IPS-NIHi11 (cell line): ENCODE measurements around the gene PADI3.

Experiments used
- DNase-seq: peaks from one replicate; pipeline ENCODE4 v3.0.0; 2012; ENCODE audit warnings: mixed read lengths, low spot score

Gene PADI3

DNA sequence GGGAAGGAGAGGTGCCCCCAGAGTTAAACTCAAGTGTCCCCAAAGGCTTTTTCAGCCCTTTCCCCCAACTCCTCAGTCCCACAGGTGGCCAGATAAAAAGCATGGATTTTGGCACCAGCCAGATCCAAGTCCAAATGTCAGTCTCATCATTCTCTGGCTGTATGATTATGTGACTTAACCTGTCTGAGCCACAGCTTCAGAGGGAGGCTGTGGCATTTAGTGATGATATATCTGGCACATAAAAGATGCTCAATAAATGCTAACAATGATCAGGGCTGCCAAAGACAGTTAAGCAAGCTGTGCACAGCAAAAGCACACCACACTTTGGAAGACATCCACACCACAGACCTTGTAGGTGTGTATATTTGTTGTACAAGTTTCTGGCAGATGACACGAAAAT lies 5.6 kb upstream of the PADI3 start:
- DNase-seq: no peak

DNA sequence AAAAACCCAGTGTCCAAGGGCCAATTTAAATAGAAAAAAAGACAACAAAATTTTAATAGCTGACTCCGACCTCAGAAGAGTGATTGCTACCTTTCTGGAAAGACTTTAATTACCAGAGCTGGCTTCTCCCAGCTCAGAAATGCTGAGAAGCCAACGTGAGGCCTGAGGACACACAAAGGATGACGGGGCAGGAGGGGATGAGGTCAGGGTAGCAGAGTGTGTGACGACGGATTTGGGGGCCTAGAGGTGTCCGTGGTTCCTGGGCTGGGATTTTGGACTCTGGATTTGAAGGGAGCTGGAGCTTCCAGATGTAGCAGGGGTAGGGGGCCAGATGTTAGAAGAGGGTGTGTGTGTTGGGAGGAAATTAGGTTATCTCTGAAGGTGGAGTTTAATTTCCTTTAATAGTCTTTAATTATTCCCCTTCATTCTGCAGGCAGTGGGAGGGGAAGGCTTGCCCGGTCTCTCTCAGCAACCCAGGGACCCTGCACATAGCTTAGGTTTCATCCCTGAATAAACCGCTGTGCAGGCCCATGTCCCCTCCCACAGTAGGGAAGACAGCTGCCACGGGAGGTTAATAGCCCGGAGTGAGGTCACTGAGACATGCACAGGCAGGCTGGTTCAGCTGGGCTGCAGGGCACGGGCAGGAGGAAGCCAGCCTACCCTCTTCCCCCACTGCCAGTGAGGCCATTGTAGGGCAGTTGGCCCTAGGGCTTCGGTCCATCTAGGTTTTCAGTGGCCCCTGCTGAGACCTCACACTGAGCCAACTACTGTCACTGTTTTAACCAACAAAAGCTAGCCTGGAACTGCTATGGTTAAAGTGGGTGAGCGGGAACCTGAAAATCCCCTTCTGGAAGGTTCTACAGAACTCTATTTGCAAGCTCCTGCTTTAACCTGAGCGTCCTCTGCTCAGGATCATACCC lies 3.8 kb upstream of the PADI3 start:
- no peak for DNase-seq

DNA sequence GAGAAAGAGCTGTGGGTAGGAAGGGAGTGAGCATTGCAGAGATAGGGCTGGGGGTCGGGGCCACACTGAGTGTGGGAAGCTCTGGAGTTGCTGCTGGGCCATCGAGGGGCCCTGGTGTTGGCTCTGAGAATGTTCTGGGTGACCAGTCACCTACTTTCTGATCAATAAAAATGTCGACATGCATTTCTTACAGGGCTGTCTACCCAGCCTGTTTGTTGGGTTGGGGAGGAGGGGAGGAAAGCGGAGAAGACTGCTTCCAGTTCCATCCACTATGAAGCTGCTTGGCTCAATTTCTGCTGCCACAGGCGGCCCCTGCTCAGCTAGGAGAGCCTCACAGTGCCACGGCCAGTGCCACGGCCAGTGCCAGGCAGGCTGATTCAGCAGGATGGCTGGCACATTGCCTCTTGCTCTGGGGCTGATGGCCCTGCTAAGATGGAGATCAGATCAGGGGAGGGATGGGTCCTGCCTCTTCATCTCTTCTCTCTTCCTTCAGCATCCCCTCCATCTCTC lies 3.0 kb upstream of the PADI3 start:
- DNase-seq: no peak

DNA sequence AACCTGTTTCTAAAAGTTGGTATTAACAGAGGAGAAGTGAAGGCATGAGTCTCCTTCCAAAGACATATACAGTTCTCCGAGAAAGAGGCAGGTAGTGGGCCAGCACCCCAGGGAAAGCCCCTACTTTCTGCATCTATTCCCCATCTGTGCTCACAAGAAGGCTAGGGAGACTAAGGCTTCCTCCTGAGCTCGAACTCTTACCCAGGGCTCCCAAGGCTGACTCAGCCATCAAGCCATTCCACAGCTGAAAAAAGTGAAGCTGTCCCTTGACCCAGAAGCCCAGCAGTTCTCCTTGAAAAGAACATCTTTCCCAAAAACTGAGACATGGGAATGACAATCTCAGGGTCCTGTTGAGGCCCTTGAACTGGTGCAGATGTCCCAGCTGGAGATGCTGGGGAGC lies 1.9 kb upstream of the PADI3 start:
- DNase-seq: no peak

DNA sequence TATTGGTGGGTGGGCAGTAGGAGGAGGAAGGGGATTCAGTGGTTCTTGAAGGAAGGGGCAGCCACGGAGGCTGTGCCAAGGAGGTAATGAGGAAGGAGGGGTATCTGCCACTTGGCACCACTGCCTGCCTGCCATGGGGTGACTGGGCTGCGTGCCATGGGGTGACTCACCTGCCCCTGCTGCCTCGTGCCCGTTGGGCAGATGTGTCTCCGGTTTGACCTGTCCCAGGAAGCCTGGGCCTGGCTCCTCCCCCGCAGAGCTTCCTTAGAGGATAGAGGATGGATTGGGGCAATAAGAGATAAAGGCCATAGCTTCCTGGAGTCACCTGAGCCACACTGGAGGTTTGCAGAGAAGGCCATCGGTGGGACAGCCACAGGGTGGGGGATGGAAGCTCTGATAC lies 1.7 kb downstream of the PADI3 start:
- DNase-seq: peak; percentile 53

DNA sequence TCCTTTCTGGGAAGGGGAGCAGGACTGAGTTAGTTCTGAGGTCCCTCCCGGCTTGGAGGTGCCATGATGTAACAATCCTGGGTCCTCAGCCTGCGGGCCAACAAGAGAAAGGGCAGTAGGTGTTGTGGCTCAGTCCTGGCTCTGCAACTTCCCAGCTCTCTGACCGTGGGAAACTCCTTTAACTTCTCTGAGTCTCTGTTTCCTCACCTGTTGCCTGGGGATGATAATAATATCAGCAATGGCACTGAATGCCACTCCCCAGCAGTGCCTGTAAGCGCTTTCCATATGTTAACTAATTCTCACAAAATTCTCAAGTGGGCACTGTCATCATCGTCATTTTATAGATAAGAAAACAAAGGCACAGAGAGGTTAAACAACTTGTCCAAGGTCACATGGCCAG lies 2.3 kb downstream of the PADI3 start:
- no peak for DNase-seq

DNA sequence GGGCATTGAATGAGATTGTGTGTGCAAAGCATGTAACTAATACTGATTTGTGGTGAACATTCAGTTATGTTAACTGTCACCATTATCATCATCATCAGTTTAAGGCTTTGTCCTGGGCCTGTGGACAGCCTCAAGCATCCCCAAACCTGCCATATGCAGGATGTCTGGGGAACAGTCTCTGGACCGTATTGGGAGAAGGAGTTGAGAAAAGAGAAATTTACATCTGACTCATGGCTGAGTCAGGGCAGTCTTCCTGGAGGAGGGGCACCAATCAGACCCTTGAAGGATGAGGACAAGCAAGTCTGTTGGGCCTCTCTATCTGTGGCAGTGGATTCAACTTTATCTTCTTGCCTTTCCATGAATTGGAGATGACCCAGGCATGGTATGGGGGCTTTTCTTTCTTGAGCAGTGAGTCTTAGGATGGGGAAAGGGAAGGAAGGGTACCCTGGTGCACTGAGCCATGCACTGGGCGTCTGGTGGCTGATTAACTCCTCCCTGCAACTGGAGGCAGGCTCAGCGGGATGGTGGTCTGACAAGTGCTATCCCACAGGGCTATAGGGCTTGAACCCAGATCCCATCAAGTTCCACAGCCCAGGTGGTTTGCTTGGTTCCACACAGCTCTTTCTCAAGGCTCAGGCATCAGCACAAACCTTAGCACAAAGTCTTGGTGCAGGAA lies 2.9 kb downstream of the PADI3 start:
- DNase-seq: no peak

DNA sequence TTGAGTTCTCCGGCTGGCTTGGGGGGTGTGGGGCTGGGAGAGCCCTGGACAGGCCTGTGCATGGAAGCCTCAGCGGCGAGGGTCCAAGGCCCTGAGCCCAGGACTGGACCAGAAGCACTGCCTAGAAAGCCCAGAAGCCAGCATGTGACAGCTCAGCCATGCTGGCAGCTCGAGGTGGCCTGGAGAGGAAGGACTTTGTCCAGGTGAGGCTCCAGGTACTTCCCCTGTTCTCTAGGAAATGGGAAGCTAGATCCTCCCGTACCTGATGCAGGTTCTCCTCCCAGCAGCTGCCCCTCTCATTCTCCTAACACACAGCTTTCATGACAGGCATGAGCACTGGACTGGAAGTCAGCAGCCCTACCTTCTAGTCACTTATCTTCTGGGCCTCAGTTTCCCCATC lies 6.4 kb downstream of the PADI3 start:
- DNase-seq: no peak

DNA sequence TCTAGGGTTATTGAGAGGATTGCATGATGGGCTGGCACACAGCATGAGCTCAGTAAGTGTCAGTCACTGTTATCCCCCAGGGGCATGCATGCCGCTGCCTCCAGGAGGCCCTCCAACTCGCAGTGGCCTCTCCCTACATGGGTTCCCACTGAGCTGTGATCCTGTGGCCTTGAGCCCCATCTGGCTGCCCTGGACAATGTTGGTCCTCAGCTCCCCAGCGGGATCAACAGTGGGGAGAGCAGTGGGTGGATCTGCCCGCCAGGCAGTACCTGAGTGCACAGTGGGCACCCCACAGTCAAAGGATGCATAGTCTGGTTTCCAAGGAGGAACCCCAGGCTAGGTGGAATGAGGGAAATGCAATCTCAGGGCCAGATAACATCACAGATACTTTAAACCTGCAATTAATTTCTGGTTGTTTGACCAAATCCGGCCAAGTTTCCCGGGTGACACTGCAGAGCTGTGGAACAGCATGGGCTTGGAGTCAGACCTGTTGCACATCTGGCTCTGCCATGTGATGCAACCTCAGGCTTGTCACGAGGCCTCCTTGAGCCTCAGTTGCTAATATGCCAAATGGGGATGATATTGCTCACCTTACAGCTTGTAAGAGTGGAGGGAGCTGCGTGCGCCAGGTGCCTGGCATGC lies 9.3 kb downstream of the PADI3 start:
- no peak for DNase-seq

DNA sequence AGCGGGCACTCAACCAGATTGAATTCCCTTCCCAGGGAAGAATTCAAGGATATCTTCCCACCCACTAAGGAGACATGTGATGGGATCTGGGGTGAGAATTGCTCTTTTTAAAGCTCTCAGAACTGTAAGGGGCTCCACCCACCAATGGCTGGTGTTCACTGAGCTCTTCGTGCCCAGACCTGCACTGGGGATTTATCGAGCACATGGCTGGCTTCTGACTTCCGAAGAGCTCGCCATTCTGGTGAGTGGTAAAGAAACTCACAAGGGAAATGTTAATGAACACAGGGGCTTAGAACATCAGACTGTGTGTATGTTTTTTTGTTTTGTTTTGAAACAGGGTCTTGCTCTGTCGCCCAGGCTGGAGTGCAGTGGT lies 9.8 kb downstream of the PADI3 start:
- DNase-seq: no peak

DNA sequence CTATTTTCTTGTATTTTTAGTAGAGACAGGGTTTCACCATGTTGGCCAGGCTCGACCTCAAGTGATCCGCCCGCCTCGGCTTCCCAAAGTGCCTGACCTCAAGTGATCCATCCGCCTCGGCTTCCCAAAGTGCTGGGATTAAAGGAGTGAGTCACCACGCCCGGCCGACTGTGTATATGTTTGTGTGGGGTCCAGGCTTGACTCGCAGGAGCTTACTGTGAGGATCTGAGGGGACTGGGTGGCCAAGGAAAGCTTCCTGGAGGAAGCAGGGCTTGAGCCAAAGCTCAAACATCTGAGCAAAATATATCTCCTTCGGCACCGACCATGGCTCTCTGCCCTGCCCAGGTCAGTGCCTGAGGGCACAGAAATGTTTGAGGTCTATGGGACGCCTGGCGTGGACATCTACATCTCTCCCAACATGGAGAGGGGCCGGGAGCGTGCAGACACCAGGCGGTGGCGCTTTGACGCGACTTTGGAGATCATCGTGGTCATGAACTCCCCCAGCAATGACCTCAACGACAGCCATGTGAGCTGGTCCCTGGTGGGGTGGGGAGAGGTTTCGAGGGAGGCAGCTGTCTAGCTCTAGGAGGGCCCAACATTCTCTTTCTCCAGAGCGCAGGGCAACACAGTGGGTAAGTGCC lies 10.5 kb downstream of the PADI3 start:
- DNase-seq: no peak

DNA sequence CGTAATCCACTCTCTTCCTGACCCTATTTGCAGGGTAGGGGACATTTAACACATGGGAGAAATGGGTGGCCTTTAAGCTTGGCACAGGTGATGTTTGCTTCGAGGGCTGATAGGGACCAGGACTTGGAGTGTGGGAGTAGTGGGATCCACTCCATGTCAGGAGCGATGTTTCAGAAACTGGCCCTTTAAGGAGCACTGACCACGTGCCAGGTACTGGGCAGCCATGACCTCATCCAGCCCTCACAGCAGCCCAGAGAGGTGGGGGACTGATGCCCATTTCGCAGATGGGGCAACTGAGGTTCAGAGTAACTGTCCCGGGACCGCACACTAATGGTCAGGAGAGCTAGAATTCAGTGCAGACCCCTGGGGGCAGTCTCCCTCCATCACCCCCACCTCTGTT lies 11.4 kb downstream of the PADI3 start:
- DNase-seq: no peak

DNA sequence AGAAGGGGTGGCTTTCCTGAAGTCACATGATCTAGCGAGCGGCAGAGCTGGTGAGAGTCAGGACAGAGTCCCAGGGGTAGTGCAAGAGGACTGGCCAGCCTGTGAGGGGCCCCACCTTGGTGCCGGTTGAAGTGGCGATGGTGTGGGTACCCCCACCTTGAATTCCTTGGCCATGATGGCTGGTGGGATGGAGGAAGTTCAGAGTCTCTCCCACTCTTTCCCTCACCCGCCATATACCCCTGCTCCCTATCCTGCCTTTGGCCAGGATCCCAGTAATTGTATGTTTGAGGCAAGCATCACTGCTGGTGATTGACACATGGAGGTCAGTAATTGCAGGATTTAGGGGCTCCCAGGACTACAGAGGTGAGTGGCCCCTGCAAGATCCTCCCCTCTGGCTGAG lies 11.8 kb downstream of the PADI3 start:
- no peak for DNase-seq

DNA sequence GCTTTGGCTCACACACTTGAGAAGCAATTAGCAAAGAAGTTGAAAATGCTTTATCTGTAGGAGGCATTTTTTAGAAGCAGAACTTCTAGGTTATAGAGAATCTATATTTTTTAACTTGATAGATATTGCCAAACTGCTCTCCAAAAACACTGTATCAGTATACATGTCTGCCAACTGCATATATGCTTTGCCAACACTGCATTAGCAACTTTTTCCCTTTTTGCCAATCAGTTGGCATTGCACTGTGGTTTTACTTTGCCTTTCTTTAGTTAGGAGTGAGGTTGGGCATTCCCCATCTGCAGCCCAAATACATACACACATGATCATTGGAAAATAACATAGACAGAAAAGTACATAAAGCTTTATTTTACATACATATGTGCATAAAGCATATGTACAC lies 15.0 kb downstream of the PADI3 start:
- DNase-seq: no peak

DNA sequence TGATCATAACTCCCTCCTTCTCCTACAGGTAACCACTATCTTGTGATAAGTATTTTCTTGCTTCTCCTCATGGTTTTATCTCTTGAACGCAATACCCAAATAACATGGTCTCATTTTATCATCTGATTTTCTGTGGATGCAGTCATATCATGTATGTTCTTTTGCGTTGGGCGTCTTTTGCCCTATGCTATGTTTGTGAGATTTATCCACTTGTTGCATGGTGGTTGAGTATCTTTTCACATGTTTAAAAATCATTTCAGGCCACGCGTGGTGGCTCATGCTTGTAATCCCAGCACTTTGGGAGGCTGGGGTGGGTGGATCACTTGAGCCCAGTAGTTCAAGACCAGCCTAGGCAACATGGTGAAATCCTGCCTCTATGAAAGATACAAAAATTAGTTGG lies 15.6 kb downstream of the PADI3 start:
- no peak for DNase-seq

DNA sequence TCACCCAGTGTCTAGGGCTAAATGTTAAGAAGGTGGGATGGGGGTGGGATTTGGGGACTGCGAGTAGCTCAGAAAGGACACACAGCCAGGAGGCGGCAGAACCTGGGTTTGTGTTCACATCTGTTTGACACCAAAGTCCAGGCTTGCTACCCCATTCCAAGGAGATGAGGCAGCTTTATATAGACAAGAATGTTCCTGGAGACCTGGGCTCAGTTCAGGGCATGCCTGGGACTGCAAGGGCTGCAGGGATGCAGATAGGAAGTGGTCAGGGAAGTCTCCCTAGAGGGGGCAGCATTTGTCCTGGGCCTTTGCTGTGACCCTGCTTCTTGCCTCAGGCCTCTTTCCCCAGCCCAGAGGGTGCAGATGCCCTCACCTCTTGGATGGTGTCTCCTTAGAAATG lies 16.3 kb downstream of the PADI3 start:
- DNase-seq: peak; percentile 63

DNA sequence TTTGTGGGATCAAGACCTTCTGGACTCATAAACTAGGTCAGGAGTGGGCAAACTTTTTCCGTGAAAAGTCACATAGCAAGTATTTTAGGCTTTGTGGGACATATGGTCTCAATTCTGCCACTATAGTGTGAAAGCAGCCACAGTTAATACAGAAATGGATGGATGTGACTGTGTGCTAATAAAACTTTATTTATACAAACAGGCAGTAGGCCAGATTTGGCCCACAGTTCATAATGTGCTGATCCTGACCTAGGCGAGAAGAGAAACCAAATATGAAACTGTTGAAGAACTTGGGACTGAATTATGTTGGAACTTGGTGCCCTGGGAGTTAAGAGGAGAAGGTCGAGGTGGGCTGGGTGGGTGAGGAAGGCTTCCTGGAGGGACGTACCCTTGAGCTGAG lies 17.1 kb downstream of the PADI3 start:
- DNase-seq: no peak

DNA sequence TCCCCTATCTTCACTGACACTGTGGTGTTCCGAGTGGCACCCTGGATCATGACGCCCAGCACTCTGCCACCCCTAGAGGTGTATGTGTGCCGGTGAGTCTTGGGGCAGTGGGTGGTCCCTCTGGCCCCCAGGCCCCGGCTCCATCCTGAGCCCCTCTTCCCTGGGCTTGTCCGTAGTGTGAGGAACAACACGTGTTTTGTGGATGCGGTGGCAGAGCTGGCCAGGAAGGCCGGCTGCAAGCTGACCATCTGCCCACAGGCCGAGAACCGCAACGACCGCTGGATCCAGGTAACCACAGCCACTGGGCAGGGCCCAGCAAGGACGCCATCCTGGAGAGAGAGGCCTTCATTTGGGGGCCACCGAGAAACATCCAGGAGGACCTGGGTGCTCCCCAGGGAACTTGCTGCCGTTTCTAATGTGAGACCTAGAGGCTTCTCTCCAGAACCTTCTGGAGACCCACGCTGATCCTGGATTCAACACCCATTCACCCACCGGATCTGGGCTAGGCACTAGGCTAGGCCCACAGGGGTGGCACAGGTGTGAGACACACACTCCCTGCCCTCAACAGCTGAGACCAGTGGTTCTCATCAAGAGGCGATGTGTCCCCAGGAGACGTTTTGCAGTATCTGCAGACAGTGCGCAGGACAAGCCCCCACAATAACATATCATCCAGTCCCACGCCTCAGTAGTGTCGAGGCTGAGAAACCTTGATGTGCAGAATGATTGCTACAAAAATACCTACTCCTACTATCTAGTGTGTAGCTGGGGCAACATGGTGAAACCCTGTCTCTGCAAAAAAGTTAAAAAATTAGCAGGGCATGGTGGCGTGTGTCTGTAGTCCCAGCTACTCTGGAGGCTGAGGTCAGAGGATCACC lies 22.2 kb downstream of the PADI3 start:
- no peak for DNase-seq

DNA sequence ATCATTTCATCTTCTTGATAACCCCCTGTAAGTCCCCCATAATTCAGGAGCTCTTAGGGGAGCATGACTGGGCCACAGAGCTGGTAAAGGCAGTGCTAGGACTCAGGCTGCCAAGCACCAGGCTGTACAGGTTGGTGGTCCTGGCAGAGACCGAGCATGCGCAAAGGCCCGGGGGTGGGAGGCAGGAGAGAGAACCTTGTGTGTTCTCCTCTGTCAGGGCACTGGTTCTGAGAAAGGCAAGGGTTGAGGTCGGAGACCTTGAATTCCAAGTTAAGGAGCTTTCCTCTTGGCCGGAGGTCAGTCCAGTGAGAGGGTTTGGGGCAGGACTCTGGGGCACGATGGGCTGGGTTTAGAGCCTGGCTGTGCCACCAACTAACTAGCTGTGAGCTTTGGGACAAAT lies 23.2 kb downstream of the PADI3 start:
- DNase-seq: no peak

DNA sequence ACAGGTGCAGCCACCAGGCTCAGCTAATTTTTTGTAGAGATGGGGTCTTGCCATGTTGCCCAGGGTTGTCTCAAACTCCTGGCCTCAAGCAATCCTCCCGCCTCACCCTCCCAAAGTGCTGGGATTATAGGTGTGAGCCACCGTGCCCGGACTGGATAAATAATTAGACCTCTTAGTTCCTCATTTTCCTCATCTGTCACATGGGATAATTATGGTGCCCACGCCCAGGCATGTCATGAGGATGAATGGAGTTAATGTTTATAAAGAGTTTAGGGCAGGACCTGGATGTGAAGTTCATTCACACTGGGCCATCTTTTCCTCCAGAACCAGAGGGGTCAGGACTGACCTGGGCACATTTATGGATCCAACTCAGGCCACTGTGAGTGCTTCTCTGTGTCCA lies 23.7 kb downstream of the PADI3 start:
- no peak for DNase-seq

DNA sequence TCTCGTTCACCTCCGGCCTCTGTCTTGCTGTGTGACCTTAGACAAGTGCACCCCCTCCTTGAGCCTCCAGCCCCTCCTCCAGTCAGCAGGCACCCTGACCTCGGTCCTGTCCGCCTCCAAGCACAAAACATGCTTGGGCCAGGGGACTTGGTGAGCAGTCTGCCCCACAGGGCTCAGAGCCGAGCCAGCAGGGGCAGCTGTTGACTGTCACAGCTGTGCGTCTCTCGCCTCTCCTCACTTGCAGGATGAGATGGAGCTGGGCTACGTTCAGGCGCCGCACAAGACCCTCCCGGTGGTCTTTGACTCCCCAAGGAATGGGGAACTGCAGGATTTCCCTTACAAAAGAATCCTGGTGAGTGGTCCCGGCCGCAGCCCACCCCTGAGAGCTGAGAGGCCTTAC lies 24.2 kb downstream of the PADI3 start:
- DNase-seq: no peak
